ENCODE measurements around the gene SETD3. TPM values are rescaled to one million over a fixed set of nuclear protein-coding genes. Genes with fewer than 3 reads are reported as not detected.

Gene SETD3
- total RNA-seq, 4 donors from 2014 or later: 127 to 184 (median 162) TPM

- H3K27ac ChIP-seq: no peak overlapping the region
- H3K27me3 ChIP-seq: peaks cover 4% of the 10 kb centered on the region
- H3K4me1 ChIP-seq: no peaks in the 10 kb centered on the region
- no peaks in the 10 kb centered on the region for H3K36me3 ChIP-seq
- no peak overlapping the region for H3K4me3 ChIP-seq
- H3K9me3 ChIP-seq: no peaks in the 10 kb centered on the region
- 86 to 95% methylated on average over 4 to 15 of the region's 24 CpGs for WGBS, 2 donors (ENCODE audit: low coverage in 1 of 2)
- ATAC-seq: no peak
- no peak for TF ChIP-seq POLR2AphosphoS5 (IDR thresholded peaks at IDR 0.05)
- no peak for TF ChIP-seq EP300 (IDR thresholded peaks at IDR 0.05)
- TF ChIP-seq POLR2A (IDR thresholded peaks at IDR 0.05): no peak
- no peak for TF ChIP-seq CTCF (IDR thresholded peaks at IDR 0.05)
Measured at GRCh38 chr14:99360774-99361595, 119.7 kb downstream of the SETD3 start.

GRCh38 chr14:99359906-99360305 is 120.8 kb downstream of the SETD3 start:
- 90% methylated on average over 2 of the region's 5 CpGs; no CpG with 5 or more reads in 1 of the 2 donors for WGBS, 2 donors (ENCODE audit: low coverage in 1 of 2)
- ATAC-seq: no peak

GRCh38 chr14:99357916-99358390 is 122.7 kb downstream of the SETD3 start:
- ATAC-seq: no peak
- Histone ChIP-seq H3K36me3 (no peaks in the 10 kb centered on the region), H3K9me3 (no peaks in the 10 kb centered on the region), H3K27me3 (peaks cover 4% of the 10 kb centered on the region), H3K4me1 (no peaks in the 10 kb centered on the region), H3K27ac (no peak overlapping the region), H3K4me3 (no peak overlapping the region)
- TF ChIP-seq CTCF (IDR thresholded peaks at IDR 0.05) (no peak), POLR2A (IDR thresholded peaks at IDR 0.05) (no peak), EP300 (IDR thresholded peaks at IDR 0.05) (no peak), POLR2AphosphoS5 (IDR thresholded peaks at IDR 0.05) (no peak)
- WGBS, 2 donors (ENCODE audit: low coverage in 1 of 2): 66 to 83% methylated on average over 4 to 9 of the region's 12 CpGs

More at GRCh38 chr14:99359906-99360305, 120.8 kb downstream of the SETD3 start:
- Histone ChIP-seq H3K9me3 (no peaks in the 10 kb centered on the region), H3K27me3 (peaks cover 4% of the 10 kb centered on the region), H3K36me3 (no peaks in the 10 kb centered on the region), H3K4me1 (no peaks in the 10 kb centered on the region), H3K27ac (no peak overlapping the region), H3K4me3 (no peak overlapping the region)
- no peak for TF ChIP-seq EP300 (IDR thresholded peaks at IDR 0.05)
- TF ChIP-seq POLR2AphosphoS5 (IDR thresholded peaks at IDR 0.05): no peak
- no peak for TF ChIP-seq POLR2A (IDR thresholded peaks at IDR 0.05)
- no peak for TF ChIP-seq CTCF (IDR thresholded peaks at IDR 0.05)

GRCh38 chr14:99357151-99357915 is 123.3 kb downstream of the SETD3 start:
- H3K4me3 ChIP-seq: no peak overlapping the region
- TF ChIP-seq CTCF (IDR thresholded peaks at IDR 0.05) (no peak), EP300 (IDR thresholded peaks at IDR 0.05) (no peak), POLR2AphosphoS5 (IDR thresholded peaks at IDR 0.05) (no peak), POLR2A (IDR thresholded peaks at IDR 0.05) (no peak)
- H3K27ac ChIP-seq: no peak overlapping the region
- H3K36me3 ChIP-seq: no peaks in the 10 kb centered on the region
- 66% methylated on average over 5 of the region's 15 CpGs; no CpG with 5 or more reads in 1 of the 2 donors for WGBS, 2 donors (ENCODE audit: low coverage in 1 of 2)
- no peaks in the 10 kb centered on the region for H3K9me3 ChIP-seq
- peaks cover 4% of the 10 kb centered on the region for H3K27me3 ChIP-seq
- no peaks in the 10 kb centered on the region for H3K4me1 ChIP-seq
- no peak for ATAC-seq

Data from gastroesophageal sphincter (tissue), 4 donors.